Hematopoietic multipotent progenitor cell treated with erythropoietin and hydrocortisone succinate and interleukin-3 and kit ligand, for 8 days (in vitro differentiated cells): ENCODE data around the gene SLC35D1.
A peak's percentile ranks its signal among the peaks of the same experiment; 100 is the strongest.
"Not testable (repeated sequence)": the region's sequence is repeated elsewhere in the genome, so short reads cannot be mapped to it uniquely, and the experiment has no call there.

ENCODE experiments used
- DNase-seq: peaks from one replicate; pipeline ENCODE4 v3.0.0-alpha.2; 2015

SLC35D1 gene

DNA sequence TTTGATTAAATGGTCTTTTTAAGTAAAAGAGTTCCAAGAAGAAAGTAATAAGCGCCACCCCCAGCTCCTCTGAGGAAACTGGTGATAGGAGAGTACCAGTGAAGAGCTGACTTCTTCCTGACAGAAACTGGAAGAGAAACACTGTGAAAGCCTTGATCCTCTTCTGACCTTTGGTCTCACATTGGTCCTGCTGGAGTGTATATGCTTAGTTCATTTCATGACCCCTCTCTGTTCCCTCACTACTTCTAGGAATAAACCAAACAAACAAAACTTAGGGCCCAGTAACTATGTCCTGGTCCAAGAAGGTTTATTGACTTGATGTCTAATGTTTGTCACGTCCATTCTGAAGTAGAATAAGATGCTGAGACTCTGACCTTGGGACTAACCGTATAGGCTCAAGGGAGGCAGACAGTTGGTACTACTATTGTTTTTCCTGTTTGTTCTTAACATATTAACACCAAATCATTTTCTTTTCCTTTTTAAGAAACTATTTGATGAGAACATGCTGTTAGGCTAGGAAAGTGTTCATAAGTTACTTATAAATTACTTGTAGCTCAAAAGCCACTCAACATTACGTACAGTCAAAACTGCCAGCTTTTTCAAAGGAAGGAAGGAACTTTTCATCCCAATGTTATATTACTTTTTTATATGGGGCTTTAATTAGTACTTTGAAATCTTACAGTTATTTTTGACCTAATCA lies 71.2 kb downstream of the SLC35D1 start:
- no peak for DNase-seq

DNA sequence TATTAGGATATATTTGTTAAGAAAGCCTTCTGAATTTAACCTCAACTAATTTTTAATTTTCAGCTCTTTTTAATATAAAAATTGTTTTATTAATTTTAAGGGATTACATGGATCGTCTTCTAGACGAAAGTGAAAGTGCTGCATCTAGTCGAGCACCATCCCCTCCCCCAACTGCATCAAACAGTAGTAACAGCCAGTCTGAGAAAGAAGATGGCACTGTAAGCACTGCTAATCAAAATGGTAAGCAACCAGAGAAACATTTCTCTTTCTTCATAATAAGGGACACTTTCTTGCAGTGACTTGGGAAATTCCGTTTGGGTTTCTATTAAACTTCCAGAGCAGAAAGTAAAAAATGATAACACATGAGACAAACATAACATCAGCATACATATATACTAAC lies 72.3 kb downstream of the SLC35D1 start:
- DNase-seq: peak; percentile 62

DNA sequence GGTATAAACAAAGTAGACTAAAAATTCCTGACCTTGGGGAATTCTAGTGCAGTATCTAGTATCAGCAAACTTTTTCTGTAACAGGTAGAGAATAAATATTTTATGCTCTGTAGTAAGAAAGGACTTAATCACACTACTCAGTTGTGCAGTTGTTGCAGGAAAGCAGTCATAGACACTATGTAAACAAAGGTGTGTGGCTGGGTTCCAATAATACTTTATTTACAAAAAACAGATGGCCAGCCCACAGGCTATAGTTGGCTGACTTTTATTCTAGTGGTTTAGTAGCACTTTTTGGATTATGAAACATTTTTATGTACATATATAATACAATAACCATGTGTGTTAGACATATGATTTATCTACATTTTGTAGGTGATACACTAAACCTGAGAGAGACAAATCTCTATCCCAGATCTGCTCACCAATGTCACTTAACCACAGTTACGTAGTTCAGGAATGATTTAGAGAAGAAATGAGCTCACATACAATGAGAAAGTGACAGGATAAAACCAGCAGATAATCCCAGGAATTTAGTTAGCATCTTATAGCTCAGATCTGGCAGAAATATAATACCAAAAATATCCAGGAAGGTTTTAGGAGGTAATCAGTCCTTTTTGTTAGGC lies 73.1 kb downstream of the SLC35D1 start:
- DNase-seq: no peak

DNA sequence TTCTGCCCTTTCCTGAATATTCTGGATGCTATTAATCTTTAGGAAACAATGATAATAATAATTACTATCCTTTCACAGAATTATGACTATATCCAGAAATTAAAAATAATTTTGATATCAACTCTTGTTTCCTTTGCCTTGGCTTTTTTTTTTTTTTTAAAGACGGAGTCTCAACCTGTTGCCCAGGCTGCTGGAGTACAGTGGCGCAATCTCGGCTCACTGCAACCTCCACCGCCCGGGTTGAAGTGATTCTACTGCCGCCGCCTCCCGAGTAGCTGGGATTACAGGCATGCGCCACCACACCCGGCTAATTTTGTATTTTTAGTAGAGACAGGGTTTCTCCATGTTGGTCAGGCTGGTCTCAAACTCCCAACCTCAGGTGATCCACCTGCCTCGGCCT lies 74.3 kb downstream of the SLC35D1 start:
- not testable (repeated sequence) for DNase-seq

DNA sequence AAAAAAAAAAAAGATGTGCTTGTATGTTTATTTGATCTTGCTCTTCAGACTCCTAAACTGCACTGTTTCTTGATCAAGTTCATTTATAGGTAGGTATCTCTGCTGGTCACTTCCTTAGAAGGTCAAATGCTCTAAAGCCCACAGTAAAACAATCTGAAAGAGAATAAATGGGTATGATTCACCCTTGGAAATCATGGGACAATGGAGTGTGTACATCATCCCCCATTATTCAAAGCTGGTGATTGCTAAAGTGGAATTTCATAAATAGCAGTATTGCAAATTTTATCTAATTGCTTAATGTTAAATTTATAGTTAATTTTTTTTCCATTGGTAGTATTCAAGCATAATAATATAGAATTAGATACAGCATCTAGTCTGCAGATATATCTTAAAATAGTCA lies 75.7 kb downstream of the SLC35D1 start:
- DNase-seq: no peak

DNA sequence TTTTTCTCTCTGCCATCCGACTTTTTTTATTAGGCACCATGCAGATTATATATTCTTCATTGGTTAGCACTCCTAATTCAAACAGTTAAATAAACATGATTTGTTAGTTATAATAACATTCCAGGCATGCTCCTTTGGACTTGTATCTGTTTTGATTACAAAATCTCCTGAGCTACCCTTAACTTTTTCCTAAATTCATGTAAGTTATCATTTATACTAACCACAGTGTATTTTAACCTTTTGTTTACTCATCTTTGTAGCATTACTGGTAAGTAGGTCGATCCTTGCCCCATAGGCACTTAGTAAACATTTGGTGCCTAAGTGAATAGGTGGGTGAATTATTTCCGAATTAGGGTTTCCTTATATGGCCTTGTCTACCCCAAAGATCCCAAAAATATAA lies 85.4 kb downstream of the SLC35D1 start:
- no peak for DNase-seq

DNA sequence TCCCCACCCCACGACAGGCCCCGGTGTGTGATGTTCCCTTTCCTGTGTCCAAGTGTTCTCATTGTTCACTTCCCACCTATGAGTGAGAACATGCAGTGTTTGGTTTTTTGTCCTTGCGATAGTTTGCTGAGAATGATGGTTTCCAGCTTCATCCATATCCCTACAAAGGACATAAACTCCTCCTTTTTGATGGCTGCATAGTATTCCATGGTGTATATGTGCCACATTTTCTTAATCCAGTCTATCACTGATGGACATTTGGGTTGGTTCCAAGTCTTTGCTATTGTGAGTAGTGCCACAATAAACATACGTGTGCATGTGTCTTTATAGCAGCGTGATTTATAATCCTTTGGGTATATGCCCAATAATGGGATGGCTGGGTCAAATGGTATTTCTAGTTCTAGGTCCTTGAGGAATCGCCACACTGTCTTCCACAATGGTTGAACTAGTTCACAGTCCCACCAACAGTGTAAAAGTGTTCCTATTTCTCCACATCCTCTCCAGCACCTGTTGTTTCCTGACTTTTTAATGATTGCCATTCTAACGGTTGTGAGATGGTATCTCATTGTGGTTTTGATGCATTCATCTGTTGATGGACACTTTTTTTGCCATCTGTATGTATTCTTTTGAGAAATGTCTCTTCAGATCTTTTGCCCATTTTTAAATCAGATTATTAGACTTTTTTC lies 87.6 kb downstream of the SLC35D1 start:
- not testable (repeated sequence) for DNase-seq

DNA sequence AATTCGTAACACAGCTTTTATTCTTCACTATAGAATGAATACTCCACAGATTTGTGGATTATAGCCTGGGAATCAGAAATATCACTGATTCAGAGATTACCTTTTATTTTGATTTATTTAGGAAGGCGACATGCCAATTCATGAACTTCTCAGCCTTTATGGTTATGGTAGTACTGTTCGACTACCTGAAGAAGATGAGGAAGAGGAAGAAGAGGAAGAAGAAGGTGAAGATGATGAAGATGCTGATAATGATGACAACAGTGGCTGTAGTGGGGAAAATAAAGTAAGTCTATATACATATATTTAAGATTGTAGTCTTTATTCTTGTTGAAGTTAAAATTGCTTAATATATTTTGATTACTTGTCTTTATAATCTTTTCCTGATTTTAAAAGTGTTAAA lies 96.0 kb downstream of the SLC35D1 start:
- no peak for DNase-seq

DNA sequence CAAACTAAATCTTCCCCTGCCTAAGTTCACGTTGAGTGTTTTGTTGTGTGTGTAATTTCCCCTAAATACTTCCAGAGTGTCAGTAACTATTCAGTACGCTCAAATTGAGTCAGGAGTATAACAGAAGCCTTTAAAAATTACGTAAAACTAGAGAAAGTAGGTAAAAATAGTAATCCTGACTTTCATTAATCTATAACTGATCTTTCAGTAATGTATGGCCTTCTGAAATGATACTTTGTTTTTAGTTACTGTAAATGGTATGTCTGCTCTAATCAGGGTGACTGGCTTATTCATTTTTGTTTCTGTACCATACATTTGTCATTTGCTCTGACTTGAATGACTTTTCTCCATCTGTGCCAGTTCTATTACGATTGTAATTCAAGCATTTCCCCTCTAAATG lies 99.7 kb downstream of the SLC35D1 start:
- DNase-seq: no peak

DNA sequence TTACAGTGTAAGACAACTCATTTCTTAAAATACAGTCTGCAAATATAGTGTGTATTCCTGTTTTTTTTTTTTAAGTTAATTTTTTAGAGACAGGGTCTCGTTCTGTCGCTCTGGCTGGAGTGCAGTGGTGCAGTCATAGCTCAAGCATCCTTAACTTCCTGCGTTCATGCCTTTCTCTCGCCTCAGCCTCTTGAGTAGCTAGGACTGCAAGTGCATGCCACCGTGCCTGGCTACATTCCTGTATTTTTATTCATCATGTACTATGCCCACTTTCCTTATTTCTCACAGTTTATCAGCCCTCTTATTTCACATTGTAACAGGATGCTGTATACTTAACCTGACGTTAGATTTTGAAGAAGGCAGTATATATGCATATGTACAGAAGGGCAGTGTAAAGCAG lies 102.4 kb downstream of the SLC35D1 start:
- no peak for DNase-seq
